K562 (cell line): Measurements from ENCODE around the gene CHPF2. TPM values are rescaled to one million over a fixed set of nuclear protein-coding genes. Genes with fewer than 3 reads are reported as not detected.

Source experiments
- CHAMP1 ChIP-seq: fragments of 450-650 bp; IDR thresholded peaks from 2 replicates; pipeline ENCODE4 v1.6.1; 2016; ENCODE audit warnings: mild to moderate bottlenecking
- CREBBP ChIP-seq: IDR thresholded peaks from one replicate; pipeline ENCODE4 v1.6.1; 2012; ENCODE audit warnings: low read depth, mild to moderate bottlenecking, control low read depth, inconsistent platforms, low read length
- CTCF ChIP-seq, 3 experiments: IDR thresholded peaks in 2 of 3; conservative IDR thresholded peaks in 1 of 3; 2 replicates each; pipeline ENCODE4 v1.5.1; 2011 to 2012; ENCODE audit warnings: low read length in 3 of 3, mild to moderate bottlenecking in 3 of 3, control low read depth in 2 of 3, improper control_type of control experiment in 1 of 3, inconsistent platforms in 1 of 3, low read depth in 1 of 3, mixed read lengths in 1 of 3, moderate library complexity in 1 of 3; ENCODE audit not compliant: insufficient read depth in 2 of 3
- EP400 ChIP-seq: fragments of 450-650 bp; IDR thresholded peaks from 2 replicates; pipeline ENCODE4 v1.6.1; 2017; ENCODE audit warnings: antibody characterized with exemption, mild to moderate bottlenecking, moderate library complexity
- POLR2AphosphoS5 ChIP-seq: IDR thresholded peaks from 2 replicates; pipeline ENCODE4 v1.6.1; 2011; ENCODE audit warnings: mild to moderate bottlenecking, low read depth, low read length, moderate library complexity; ENCODE audit not compliant: control insufficient read depth, insufficient read depth
- RBM25 ChIP-seq: fragments of 200-400 bp; formaldehyde crosslinking; IDR thresholded peaks from 2 replicates; pipeline ENCODE4 v1.6.1; 2018; ENCODE audit warnings: low read length, low read depth, moderate library complexity; ENCODE audit not compliant: severe bottlenecking
- STAT6 ChIP-seq: sonication (generic); formaldehyde crosslinking; IDR thresholded peaks from 2 replicates; pipeline ENCODE4 v1.8.1; 2023; ENCODE audit warnings: mild to moderate bottlenecking, missing genetic modification reagents
- ZNF316 ChIP-seq: fragments of 450-650 bp; IDR thresholded peaks from 2 replicates; pipeline ENCODE4 v1.6.1; 2016
- polyA plus RNA-seq, 8 experiments: library from polyadenylated mRNA; depleted of rRNA in 4 of 8; stranded (reverse) in 5 of 8; unstranded in 3 of 8; fragments of >200 nt; fragmentation: Nextera tagmentation in 2 of 8; fragmentation: Illumina TruSeq in 1 of 8; extraction: Ambion mirVana in 2 of 8; extraction: Trizol in 1 of 8; gene quantifications; 2 replicates each; pipeline versions ENCODE4 v1.2.1 to v1.2.3, GENCODE V29; 2011 to 2014; ENCODE audit warnings: inconsistent platforms in 1 of 8, missing spikeins in 1 of 8
- total RNA-seq, 7 experiments: library from RNA; depleted of rRNA in 6 of 7; stranded (reverse); fragments of >200 nt in 6 of 7; fragmentation: Illumina TruSeq in 2 of 7; extraction: Trizol in 2 of 7; gene quantifications; 2 replicates each; pipeline versions ENCODE4 v1.2.1 to v1.2.3, GENCODE V29; 2011 to 2021; ENCODE audit warnings: low replicate concordance in 1 of 7
- TF ChIP-seq, protein P1 (sequence below), 2 experiments: fragments of 200-800 bp in 1 of 2; sonication (Bioruptor generic) in 1 of 2; sonication (generic) in 1 of 2; formaldehyde crosslinking in 1 of 2; IDR thresholded peaks in 1 of 2; conservative IDR thresholded peaks in 1 of 2; 2 replicates each; pipeline versions ENCODE4 v1.5.0 to v1.6.1; 2016 to 2020; ENCODE audit warnings: missing compliant biosample characterization in 1 of 2, missing genetic modification characterization in 1 of 2, missing genetic modification reagents in 1 of 2

Gene CHPF2
- total and polyA plus RNA-seq, 9 of the 15 experiments (the other 6 are each of a cell fraction or from before 2014, with no cell fraction given): 0.08 to 32.8 (median 10.5) TPM

DNA sequence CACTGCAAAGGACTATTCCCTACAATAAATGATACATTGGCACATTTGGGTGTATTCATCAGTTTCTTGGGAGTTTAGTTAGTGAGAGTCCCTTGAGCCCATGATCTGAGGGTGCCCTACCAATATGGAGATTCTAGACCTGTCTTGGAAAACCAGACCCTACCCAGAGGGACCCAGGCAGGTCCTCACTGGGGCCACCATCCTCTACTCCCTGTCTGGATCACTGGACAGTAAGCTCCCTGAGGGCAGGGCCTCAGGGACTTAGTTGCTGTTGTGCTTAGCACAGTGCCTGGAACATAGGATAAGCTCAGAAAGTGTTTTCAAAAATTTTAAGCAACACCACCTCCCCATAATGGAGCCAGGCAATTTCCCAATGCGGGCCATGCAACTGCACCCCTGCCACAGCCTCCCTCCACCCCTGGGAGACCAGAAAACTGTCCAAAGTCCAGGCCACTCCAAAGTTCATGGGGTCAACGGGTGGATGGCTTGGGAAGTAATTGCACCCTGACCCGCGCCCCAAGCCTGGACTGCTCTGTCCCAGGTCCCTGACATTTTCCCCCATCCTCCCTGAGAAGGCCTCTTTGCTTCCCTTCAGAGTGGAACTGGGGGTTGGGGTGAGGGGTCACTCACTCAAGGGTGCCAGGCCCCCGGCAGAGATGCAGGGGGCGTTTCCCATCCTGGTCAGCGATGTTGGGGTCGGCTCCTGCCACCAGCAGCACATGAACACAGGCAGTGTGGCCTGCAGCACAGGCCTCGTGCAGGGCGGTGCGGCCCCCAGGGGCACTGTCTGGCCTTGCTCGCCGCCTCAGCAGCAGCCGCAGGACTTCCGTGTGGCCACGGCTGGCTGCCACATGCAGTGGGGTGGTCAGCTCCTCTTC lies 46.3 kb upstream of the CHPF2 start (continued):
- TF ChIP-seq RBM25: no peak
- no peak for TF ChIP-seq EP400
- TF ChIP-seq POLR2AphosphoS5: no peak
- TF ChIP-seq CTCF (IDR thresholded peaks at IDR 0.05 in 2 of 3, conservative IDR thresholded peaks at IDR 0.05 in 1 of 3; ENCODE audit: insufficient read depth in 2 of 3, low read depth in 1 of 3, low read length in 3 of 3): 0 out of 6 replicates have a peak, but pooled peaks of 1 of the 3 experiments have one; percentile 2
- TF ChIP-seq, protein P1, sequence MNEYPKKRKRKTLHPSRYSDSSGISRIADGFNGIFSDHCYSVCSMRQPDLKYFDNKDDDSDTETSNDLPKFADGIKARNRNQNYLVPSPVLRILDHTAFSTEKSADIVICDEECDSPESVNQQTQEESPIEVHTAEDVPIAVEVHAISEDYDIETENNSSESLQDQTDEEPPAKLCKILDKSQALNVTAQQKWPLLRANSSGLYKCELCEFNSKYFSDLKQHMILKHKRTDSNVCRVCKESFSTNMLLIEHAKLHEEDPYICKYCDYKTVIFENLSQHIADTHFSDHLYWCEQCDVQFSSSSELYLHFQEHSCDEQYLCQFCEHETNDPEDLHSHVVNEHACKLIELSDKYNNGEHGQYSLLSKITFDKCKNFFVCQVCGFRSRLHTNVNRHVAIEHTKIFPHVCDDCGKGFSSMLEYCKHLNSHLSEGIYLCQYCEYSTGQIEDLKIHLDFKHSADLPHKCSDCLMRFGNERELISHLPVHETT (CRISPR knock-in tag; conservative IDR thresholded peaks at IDR 0.05 in 1 of 2, IDR thresholded peaks at IDR 0.05 in 1 of 2): 0 out of 4 replicates have a peak, but pooled peaks of 1 of the 2 experiments have one; percentile 29
- TF ChIP-seq CHAMP1: no peak
- TF ChIP-seq CREBBP: no peak
- TF ChIP-seq ZNF316: peak; percentile 76
- TF ChIP-seq STAT6: no peak
